ENCODE data around the gene CYTH4.

DNA sequence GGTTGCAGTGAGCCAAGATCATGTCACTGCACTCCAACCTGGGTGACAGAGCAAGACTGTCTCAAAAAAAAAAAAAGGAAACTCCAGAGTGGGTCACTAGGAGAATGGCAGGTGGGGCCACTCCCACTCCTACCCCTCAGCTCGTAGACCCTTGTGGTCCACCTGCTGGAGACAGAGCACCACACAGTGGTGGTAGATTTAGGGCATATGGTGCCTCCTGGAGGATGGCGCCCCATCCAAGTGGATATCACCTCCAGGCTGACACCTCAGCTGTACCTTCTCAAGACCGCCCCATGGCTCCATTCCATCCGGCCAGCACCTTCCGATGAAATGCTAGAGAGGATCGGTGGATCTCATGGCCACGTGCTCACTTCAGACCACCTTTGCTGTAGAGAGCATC, 6.2 kb downstream of the CYTH4 start:
- TF ChIP-seq POLR2A (IDR thresholded peaks at IDR 0.05; ENCODE audit: low read length) (no peak), GATA1 (IDR thresholded peaks at IDR 0.05; ENCODE audit: low read depth, low read length) (no peak)

All from erythroblast (primary cell).